DOHH2 (cell line): ENCODE data around the gene PIP4K2A.

ENCODE experiments used
- CTCF ChIP-seq: fragments of 200-600 bp; sonication (generic); IDR thresholded peaks from one replicate; pipeline ENCODE4 v1.5.1; 2014; ENCODE audit warnings: antibody characterized with exemption, mild to moderate bottlenecking, low read depth, low read length; ENCODE audit not compliant: poor library complexity, severe bottlenecking
- EZH2phosphoT487 ChIP-seq: fragments of 200-600 bp; sonication (generic); IDR thresholded peaks from 2 replicates; pipeline ENCODE4 v1.6.1; 2017; ENCODE audit warnings: borderline replicate concordance, mild to moderate bottlenecking, antibody characterized with exemption, low read length, moderate library complexity, mixed read lengths

- TF ChIP-seq CTCF: no peak
- TF ChIP-seq EZH2phosphoT487: no peak
Observed at GRCh38 chr10:22704471-22704911, 9.9 kb downstream of the PIP4K2A start.
